GM23338 (cell line): ENCODE results near the gene AMFR. TPM values are rescaled to one million over a fixed set of nuclear protein-coding genes. Genes with fewer than 3 reads are reported as not detected.

Experiments
- ATAC-seq: fragments of 200-7000 bp; cut with Tn5 transposase; 3 replicates; pipeline ENCODE4 v1.9.1; 2020
- DNase-seq: peaks from one replicate; pipeline ENCODE4 v3.0.0-alpha.2; 2015; ENCODE audit warnings: low spot score
- H2AFZ ChIP-seq: fragments of 200-600 bp; sonication (generic); 2 replicates; pipeline ENCODE4 v1.8.0; 2016; ENCODE audit warnings: antibody characterized with exemption, mild to moderate bottlenecking, moderate library complexity
- H3F3A ChIP-seq: fragments of 200-600 bp; sonication (generic); replicated peaks from 2 replicates; pipeline ENCODE4 v1.8.0; 2017; ENCODE audit warnings: antibody characterized with exemption, mixed run types, low read depth
- H3K27ac ChIP-seq: fragments of 200-600 bp; sonication (generic); 2 replicates; pipeline ENCODE4 v1.6.1; 2016; ENCODE audit warnings: low read depth
- H3K27me3 ChIP-seq: fragments of 200-600 bp; sonication (generic); 2 replicates; pipeline ENCODE4 v1.8.0; 2016; ENCODE audit warnings: mild to moderate bottlenecking, mixed run types, moderate library complexity; ENCODE audit not compliant: insufficient read depth
- H3K36me3 ChIP-seq: fragments of 200-600 bp; sonication (generic); 2 replicates; pipeline ENCODE4 v1.8.0; 2016; ENCODE audit warnings: mild to moderate bottlenecking; ENCODE audit not compliant: insufficient read depth
- H3K4me1 ChIP-seq: fragments of 200-600 bp; sonication (generic); 2 replicates; pipeline ENCODE4 v1.8.0; 2016; ENCODE audit warnings: mild to moderate bottlenecking, moderate library complexity; ENCODE audit not compliant: insufficient read depth
- H3K4me2 ChIP-seq: fragments of 200-600 bp; sonication (generic); 2 replicates; pipeline ENCODE4 v1.7.1; 2017; ENCODE audit warnings: mixed run types
- H3K4me3 ChIP-seq: fragments of 200-600 bp; sonication (generic); 2 replicates; pipeline ENCODE4 v1.6.1; 2016; ENCODE audit warnings: mixed run types
- H3K79me2 ChIP-seq: fragments of 200-600 bp; sonication (generic); replicated peaks from 2 replicates; pipeline ENCODE4 v1.8.0; 2017; ENCODE audit warnings: mild to moderate bottlenecking; ENCODE audit not compliant: insufficient read depth
- H3K9me2 ChIP-seq: fragments of 200-600 bp; sonication (generic); 2 replicates; pipeline ENCODE4 v1.8.0; 2017; ENCODE audit not compliant: insufficient read depth
- H4K20me1 ChIP-seq: fragments of 200-600 bp; sonication (generic); replicated peaks from 2 replicates; pipeline ENCODE4 v1.8.0; 2017; ENCODE audit warnings: mild to moderate bottlenecking; ENCODE audit not compliant: insufficient read depth
- H3K27ac Mint-ChIP-seq: 2 replicates; pipeline ENCODE4 v1.8.0; 2020; ENCODE audit warnings: inconsistent platforms, mild to moderate bottlenecking, moderate library complexity, mixed read lengths
- H3K27me3 Mint-ChIP-seq: 3 replicates; pipeline ENCODE4 v1.8.0; 2022; ENCODE audit warnings: low read depth, mild to moderate bottlenecking, moderate library complexity, mixed read lengths, inconsistent platforms; ENCODE audit not compliant: insufficient read depth, poor library complexity
- H3K36me3 Mint-ChIP-seq: 3 replicates; pipeline ENCODE4 v1.8.0; 2021; ENCODE audit warnings: low read depth, mild to moderate bottlenecking, inconsistent platforms, moderate library complexity, mixed read lengths
- H3K4me1 Mint-ChIP-seq: 3 replicates; pipeline ENCODE4 v1.8.0; 2020; ENCODE audit warnings: mild to moderate bottlenecking, inconsistent platforms, mixed read lengths
- H3K4me3 Mint-ChIP-seq: 3 replicates; pipeline ENCODE4 v1.8.0; 2021; ENCODE audit warnings: moderate library complexity, mild to moderate bottlenecking, inconsistent platforms, mixed read lengths
- H3K9me3 Mint-ChIP-seq: 3 replicates; pipeline ENCODE4 v1.8.0; 2020; ENCODE audit warnings: moderate library complexity, mild to moderate bottlenecking, inconsistent platforms, mixed read lengths
- CREB1 ChIP-seq: fragments of 250-450 bp; sonication (Bioruptor Pico); IDR thresholded peaks from 2 replicates; pipeline ENCODE4 v1.5.0; 2020; ENCODE audit warnings: low read depth, mild to moderate bottlenecking, moderate library complexity
- CTCF ChIP-seq, 2 experiments: fragments of 200-600 bp in 1 of 2; sonication (generic) in 1 of 2; conservative IDR thresholded peaks; 2 replicates each; pipeline versions ENCODE4 v1.5.1 to v1.6.1; 2016 to 2017; ENCODE audit warnings: antibody characterized with exemption in 2 of 2, low read depth in 2 of 2, mild to moderate bottlenecking in 2 of 2, moderate library complexity in 1 of 2
- ETS1 ChIP-seq: IDR thresholded peaks from 2 replicates; pipeline ENCODE4 v1.6.1; 2016; ENCODE audit warnings: antibody characterized with exemption
- EZH2 ChIP-seq: fragments of 200-600 bp; sonication (generic); IDR thresholded peaks from one replicate; pipeline ENCODE4 v1.8.0; 2017; ENCODE audit warnings: antibody characterized with exemption, mild to moderate bottlenecking, low read depth; ENCODE audit not compliant: unreplicated experiment
- EZH2phosphoT487 ChIP-seq: fragments of 200-600 bp; sonication (generic); IDR thresholded peaks from one replicate; pipeline ENCODE4 v1.8.1; 2018; ENCODE audit warnings: antibody characterized with exemption; ENCODE audit not compliant: unreplicated experiment
- JUNB ChIP-seq: IDR thresholded peaks from one replicate; pipeline ENCODE4 v1.6.1; 2016; ENCODE audit warnings: antibody characterized with exemption; ENCODE audit not compliant: unreplicated experiment
- NANOG ChIP-seq: IDR thresholded peaks from 2 replicates; pipeline ENCODE4 v1.6.1; 2016; ENCODE audit warnings: antibody characterized with exemption, borderline replicate concordance
- POLR2AphosphoS5 ChIP-seq: IDR thresholded peaks from 2 replicates; pipeline ENCODE4 v1.6.1; 2016; ENCODE audit warnings: antibody characterized with exemption, low read depth
- REST ChIP-seq: IDR thresholded peaks from one replicate; pipeline ENCODE4 v1.6.1; 2018; ENCODE audit warnings: antibody characterized with exemption; ENCODE audit not compliant: unreplicated experiment
- STAT1 ChIP-seq: IDR thresholded peaks from one replicate; pipeline ENCODE4 v1.6.1; 2016; ENCODE audit warnings: antibody characterized with exemption; ENCODE audit not compliant: unreplicated experiment
- ZNF331 ChIP-seq: fragments of 250-450 bp; sonication (Bioruptor Pico); IDR thresholded peaks from 2 replicates; pipeline ENCODE4 v1.5.0; 2020; ENCODE audit warnings: low read depth, mild to moderate bottlenecking, moderate library complexity
- polyA plus RNA-seq: library from polyadenylated mRNA; unstranded; fragments of >200 nt; fragmentation: Nextera tagmentation; extraction: Ambion mirVana; gene quantifications from 2 replicates; pipeline ENCODE4 v1.2.1, GENCODE V29; 2016
- total RNA-seq: library from RNA; depleted of rRNA; stranded (reverse); fragments of >200 nt; shearing (Covaris generic); gene quantifications from 2 replicates; pipeline ENCODE4 v1.2.3, GENCODE V29; 2014

The AMFR gene
- total and polyA plus RNA-seq, 2 experiments from 2014 or later = 9.0 to 41.1 TPM

GRCh38 chr16:56346131-56346890 lies 79.0 kb downstream of the AMFR start (continued):
- TF ChIP-seq REST (no peak), ETS1 (no peak), EZH2 (no peak), CTCF (conservative IDR thresholded peaks at IDR 0.05; ENCODE audit: low read depth in 2 of 2) (no peak), EZH2phosphoT487 (no peak)

- Histone ChIP-seq H3K4me2 (no peak overlapping the region), H3K27ac (no peak overlapping the region), H3K27me3 (no peaks in the 10 kb centered on the region), H3K36me3 (no peaks in the 10 kb centered on the region), H3K79me2 (no peaks in the 10 kb centered on the region), H4K20me1 (no peaks in the 10 kb centered on the region), H2AFZ (no peak overlapping the region), H3K4me3 (no peak overlapping the region), H3K9me2 (no peaks in the 10 kb centered on the region), H3F3A (no peaks in the 10 kb centered on the region), H3K4me1 (no peaks in the 10 kb centered on the region)
- DNase-seq = no peak
- no peak for ATAC-seq
- Mint-ChIP-seq H3K4me1 (no peaks in the 10 kb centered on the region), H3K4me3 (no peak overlapping the region), H3K27me3 (peaks cover 17% of the 10 kb centered on the region), H3K27ac (no peak overlapping the region), H3K9me3 (no peaks in the 10 kb centered on the region), H3K36me3 (peaks cover 3% of the 10 kb centered on the region; the same call in 2 of the 3 replicates)
- no peak for TF ChIP-seq NANOG
- TF ChIP-seq ZNF331 (CRISPR knock-in tag) = no peak
- no peak for TF ChIP-seq CTCF (conservative IDR thresholded peaks at IDR 0.05; ENCODE audit: low read depth in 2 of 2)
- TF ChIP-seq ETS1 = no peak
- no peak for TF ChIP-seq EZH2
- no peak for TF ChIP-seq POLR2AphosphoS5
- no peak for TF ChIP-seq EZH2phosphoT487
- no peak for TF ChIP-seq STAT1
- TF ChIP-seq CREB1 (CRISPR knock-in tag) = no peak
- TF ChIP-seq JUNB = no peak
Measured at GRCh38 chr16:56345406-56346050, 79.8 kb downstream of the AMFR start.
